ENCODE results near the gene EFCAB9.
"Not testable (repeated sequence)": the region's sequence is repeated elsewhere in the genome, so short reads cannot be mapped to it uniquely, and the experiment has no call there.

The EFCAB9 gene

DNA sequence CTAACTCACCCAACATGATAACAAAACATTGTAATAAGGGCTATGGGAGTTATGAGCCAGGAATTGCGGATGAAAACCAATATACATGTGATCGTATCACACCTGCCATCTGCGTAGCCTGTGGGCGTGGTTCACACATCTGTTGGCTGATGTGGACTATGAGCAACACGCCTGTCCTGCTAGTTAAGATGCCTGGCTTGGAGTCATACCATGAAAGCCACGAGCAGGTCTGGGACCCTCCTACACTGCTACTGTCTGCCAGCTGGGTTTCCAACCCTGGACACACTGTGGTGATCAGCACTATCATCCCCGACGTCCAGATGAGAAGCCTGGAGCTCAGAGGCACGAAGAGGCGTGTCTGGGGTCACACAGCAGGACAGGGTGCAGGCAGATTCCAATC is 46.1 kb upstream of the EFCAB9 start:
- H3K36me3 ChIP-seq: peaks cover 60% of the 10 kb centered on the region
- H3K27ac ChIP-seq: peak overlapping the region; percentile 96

GRCh38 chr5:172148381-172148780 is 45.6 kb upstream of the EFCAB9 start:
- H3K4me3 ChIP-seq (ENCODE audit: low read depth in 1 of 2, low read length in 1 of 2): no peak overlapping the region
- H3K4me1 ChIP-seq (ENCODE audit: control insufficient read depth in 1 of 2, insufficient read depth in 1 of 2, low read depth in 1 of 2, low read length in 1 of 2): peaks cover 71 to 89% of the 10 kb centered on the region in 2 experiments
- TF ChIP-seq, protein P1, sequence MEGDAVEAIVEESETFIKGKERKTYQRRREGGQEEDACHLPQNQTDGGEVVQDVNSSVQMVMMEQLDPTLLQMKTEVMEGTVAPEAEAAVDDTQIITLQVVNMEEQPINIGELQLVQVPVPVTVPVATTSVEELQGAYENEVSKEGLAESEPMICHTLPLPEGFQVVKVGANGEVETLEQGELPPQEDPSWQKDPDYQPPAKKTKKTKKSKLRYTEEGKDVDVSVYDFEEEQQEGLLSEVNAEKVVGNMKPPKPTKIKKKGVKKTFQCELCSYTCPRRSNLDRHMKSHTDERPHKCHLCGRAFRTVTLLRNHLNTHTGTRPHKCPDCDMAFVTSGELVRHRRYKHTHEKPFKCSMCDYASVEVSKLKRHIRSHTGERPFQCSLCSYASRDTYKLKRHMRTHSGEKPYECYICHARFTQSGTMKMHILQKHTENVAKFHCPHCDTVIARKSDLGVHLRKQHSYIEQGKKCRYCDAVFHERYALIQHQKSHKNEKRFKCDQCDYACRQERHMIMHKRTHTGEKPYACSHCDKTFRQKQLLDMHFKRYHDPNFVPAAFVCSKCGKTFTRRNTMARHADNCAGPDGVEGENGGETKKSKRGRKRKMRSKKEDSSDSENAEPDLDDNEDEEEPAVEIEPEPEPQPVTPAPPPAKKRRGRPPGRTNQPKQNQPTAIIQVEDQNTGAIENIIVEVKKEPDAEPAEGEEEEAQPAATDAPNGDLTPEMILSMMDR (IDR thresholded peaks at IDR 0.05): no peak
- H3K9me3 ChIP-seq: no peaks in the 10 kb centered on the region
- peaks cover 62% of the 10 kb centered on the region for H3K36me3 ChIP-seq
- no peaks in the 10 kb centered on the region for H3K27me3 ChIP-seq
- H3K27ac ChIP-seq: peak overlapping the region; percentile 96

More for the DNA sequence above, 46.1 kb upstream of the EFCAB9 start:
- Histone ChIP-seq H3K4me3 (ENCODE audit: low read depth in 1 of 2, low read length in 1 of 2) (no peak overlapping the region), H3K9me3 (no peaks in the 10 kb centered on the region), H3K27me3 (no peaks in the 10 kb centered on the region), H3K4me1 (ENCODE audit: control insufficient read depth in 1 of 2, insufficient read depth in 1 of 2, low read depth in 1 of 2, low read length in 1 of 2) (peaks cover 65 to 83% of the 10 kb centered on the region in 2 experiments)
- TF ChIP-seq, protein P1 (IDR thresholded peaks at IDR 0.05): no peak

GRCh38 chr5:172149073-172149472 is 44.9 kb upstream of the EFCAB9 start:
- Histone ChIP-seq H3K36me3 (peaks cover 69% of the 10 kb centered on the region), H3K27me3 (no peaks in the 10 kb centered on the region), H3K27ac (peak overlapping the region; percentile 96), H3K9me3 (no peaks in the 10 kb centered on the region), H3K4me3 (ENCODE audit: low read depth in 1 of 2, low read length in 1 of 2) (no peak overlapping the region), H3K4me1 (ENCODE audit: control insufficient read depth in 1 of 2, insufficient read depth in 1 of 2, low read depth in 1 of 2, low read length in 1 of 2) (peaks cover 73 to 91% of the 10 kb centered on the region in 2 experiments)
- TF ChIP-seq, protein P1 (IDR thresholded peaks at IDR 0.05): no peak

DNA sequence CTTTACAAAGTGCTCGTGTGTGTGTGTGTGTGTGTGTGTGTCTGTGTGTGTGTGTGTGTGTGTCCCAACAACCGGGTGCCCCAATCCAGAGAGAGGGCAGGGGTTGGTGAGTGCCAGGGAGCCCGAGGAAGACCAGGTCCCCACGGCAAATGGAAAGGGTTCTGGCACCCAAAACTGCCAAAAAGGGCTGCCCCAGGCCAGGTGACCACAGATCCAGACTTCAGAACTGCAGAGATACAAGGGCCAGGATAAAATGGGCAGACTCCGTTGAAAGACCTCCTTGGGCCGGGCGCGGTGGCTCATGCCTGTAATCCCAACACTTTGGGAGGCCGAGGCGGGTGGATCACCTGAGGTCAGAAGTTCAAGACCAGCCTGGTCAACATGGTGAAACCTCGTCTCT is 44.5 kb upstream of the EFCAB9 start:
- H3K4me3 ChIP-seq (ENCODE audit: low read depth in 1 of 2, low read length in 1 of 2); H3K9me3 ChIP-seq; H3K27me3 ChIP-seq: not testable (repeated sequence)
- peaks cover 73% of the 10 kb centered on the region for H3K36me3 ChIP-seq
- peaks cover 73 to 91% of the 10 kb centered on the region in 2 experiments for H3K4me1 ChIP-seq (ENCODE audit: control insufficient read depth in 1 of 2, insufficient read depth in 1 of 2, low read depth in 1 of 2, low read length in 1 of 2)
- peak overlapping the region; percentile 96 for H3K27ac ChIP-seq

GRCh38 chr5:172150514-172151425 is 43.2 kb upstream of the EFCAB9 start:
- Histone ChIP-seq H3K36me3 (peaks cover 78% of the 10 kb centered on the region), H3K27me3 (no peaks in the 10 kb centered on the region), H3K9me3 (no peaks in the 10 kb centered on the region), H3K27ac (peak overlapping the region; percentile 96), H3K4me1 (ENCODE audit: control insufficient read depth in 1 of 2, insufficient read depth in 1 of 2, low read depth in 1 of 2, low read length in 1 of 2) (peaks cover 70 to 89% of the 10 kb centered on the region in 2 experiments), H3K4me3 (ENCODE audit: low read depth in 1 of 2, low read length in 1 of 2) (peak overlapping the region; percentile 44 to 47)
- TF ChIP-seq, protein P1 (IDR thresholded peaks at IDR 0.05): peak; percentile 27

DNA sequence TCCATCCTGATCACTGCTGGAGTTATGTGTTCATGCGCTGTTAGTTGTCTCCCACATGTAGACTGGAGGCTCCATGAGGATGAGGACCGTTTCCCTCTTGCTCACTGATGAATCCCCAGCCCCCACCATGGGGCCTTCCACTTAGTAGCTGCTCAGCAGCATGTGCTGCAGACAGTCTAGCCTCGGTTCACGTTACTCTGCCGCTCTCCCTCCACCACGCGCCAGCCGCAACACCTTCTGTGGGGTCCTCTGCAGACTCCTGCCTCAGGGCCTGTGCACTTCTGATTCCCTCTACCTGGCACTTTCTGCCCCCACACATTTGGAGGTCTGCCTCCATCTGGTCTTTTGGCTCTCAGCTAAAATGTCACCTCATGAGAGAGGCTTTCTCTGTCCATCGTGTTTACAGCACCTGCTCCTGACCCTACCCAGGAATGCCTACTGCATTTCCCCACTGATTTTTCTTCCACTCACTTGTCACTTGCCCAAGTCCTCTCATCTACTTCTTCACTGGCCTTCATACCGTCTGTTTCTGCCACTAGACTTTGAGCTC is 42.2 kb upstream of the EFCAB9 start:
- Histone ChIP-seq H3K4me3 (ENCODE audit: low read depth in 1 of 2, low read length in 1 of 2) (peak overlapping the region in 1 of 2 experiments; percentile 47), H3K4me1 (ENCODE audit: control insufficient read depth in 1 of 2, insufficient read depth in 1 of 2, low read depth in 1 of 2, low read length in 1 of 2) (peaks cover 68 to 90% of the 10 kb centered on the region in 2 experiments), H3K9me3 (no peaks in the 10 kb centered on the region), H3K27ac (peak overlapping the region; percentile 96), H3K36me3 (peaks cover 78% of the 10 kb centered on the region), H3K27me3 (no peaks in the 10 kb centered on the region)
- TF ChIP-seq, protein P1 (IDR thresholded peaks at IDR 0.05): no peak

Data from neutrophil (primary cell).